ENCODE results near the gene CTSW.

The CTSW gene

DNA sequence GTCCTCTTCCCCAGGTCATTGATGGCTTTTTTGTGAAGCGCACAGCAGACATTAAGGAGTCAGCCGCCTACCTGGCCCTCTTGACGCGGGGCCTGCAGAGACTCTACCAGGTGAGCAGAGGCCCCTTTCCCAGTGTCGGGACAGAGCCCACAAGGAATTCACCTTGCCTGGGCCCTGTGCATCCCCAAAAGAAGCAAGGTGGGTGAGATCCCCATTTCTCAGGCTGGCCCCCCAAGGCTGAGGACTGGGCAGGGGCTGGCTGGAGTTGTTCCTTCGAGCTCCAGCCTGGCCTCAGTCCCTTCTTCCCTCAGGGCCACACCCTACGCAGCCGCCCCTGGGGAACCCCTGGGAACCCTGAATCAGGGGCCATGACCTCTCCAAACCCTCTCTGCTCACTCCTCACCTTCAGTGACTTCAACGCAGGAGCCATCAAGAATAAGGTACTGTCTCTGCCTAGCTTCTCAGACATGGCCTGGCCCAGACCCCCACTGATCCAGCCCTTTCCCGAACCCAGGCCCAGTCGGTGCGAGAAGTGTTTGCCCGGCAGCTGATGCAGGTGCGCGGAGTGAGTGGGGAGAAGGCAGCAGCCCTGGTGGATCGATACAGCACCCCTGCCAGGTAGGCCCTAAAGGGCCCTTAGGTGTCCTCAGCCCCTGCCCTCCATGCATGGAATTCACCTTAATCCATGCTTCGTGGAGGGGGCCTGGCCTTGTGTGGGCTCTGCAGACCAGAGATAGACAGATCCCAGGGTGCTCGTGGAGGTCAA lies 14.7 kb upstream of the CTSW start:
- TF ChIP-seq, protein P1, sequence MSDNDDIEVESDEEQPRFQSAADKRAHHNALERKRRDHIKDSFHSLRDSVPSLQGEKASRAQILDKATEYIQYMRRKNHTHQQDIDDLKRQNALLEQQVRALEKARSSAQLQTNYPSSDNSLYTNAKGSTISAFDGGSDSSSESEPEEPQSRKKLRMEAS (IDR thresholded peaks at IDR 0.05; ENCODE audit: low read depth, low read length), result no peak
- no peak for TF ChIP-seq MYC (IDR thresholded peaks at IDR 0.05; ENCODE audit: low read depth, low read length)
- no peak for TF ChIP-seq POLR2A (IDR thresholded peaks at IDR 0.05; ENCODE audit: extremely low read depth, insufficient read length)
- TF ChIP-seq, protein P2, sequence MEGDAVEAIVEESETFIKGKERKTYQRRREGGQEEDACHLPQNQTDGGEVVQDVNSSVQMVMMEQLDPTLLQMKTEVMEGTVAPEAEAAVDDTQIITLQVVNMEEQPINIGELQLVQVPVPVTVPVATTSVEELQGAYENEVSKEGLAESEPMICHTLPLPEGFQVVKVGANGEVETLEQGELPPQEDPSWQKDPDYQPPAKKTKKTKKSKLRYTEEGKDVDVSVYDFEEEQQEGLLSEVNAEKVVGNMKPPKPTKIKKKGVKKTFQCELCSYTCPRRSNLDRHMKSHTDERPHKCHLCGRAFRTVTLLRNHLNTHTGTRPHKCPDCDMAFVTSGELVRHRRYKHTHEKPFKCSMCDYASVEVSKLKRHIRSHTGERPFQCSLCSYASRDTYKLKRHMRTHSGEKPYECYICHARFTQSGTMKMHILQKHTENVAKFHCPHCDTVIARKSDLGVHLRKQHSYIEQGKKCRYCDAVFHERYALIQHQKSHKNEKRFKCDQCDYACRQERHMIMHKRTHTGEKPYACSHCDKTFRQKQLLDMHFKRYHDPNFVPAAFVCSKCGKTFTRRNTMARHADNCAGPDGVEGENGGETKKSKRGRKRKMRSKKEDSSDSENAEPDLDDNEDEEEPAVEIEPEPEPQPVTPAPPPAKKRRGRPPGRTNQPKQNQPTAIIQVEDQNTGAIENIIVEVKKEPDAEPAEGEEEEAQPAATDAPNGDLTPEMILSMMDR (IDR thresholded peaks at IDR 0.05; ENCODE audit: low read depth, low read length), result no peak
- DNase-seq (ENCODE audit: low read depth), result no peak
- H3K4me3 ChIP-seq (ENCODE audit: low read depth, low read length), result no peak overlapping the region

DNA sequence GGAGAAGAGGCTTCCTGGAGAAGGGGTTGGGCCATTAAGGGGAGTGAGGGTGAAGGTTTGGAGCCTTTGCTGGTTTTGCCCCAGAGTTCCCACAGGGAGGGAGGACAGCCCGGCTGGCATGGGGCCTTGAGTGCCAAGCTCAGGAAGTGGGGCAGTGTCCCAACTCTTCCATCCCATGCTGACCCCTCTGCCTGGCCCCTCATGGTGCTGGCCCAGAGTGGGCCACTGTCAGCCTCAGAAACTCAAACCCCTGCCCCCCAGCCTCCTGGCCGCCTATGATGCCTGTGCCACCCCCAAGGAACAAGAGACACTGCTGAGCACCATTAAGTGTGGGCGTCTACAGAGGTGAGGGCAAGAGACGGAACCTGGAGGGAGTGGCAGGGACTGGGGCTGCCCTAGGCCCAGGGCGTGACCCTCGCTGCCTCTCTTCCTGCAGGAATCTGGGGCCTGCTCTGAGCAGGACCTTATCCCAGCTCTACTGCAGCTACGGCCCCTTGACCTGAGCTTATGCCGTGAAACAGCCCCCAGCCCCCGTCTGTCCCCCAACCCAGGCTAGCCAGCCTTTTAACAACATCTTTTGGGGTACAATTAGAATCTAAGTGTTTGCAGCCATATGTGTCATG lies 14.0 kb upstream of the CTSW start:
- no peak overlapping the region for H3K4me3 ChIP-seq (ENCODE audit: low read depth, low read length)
- TF ChIP-seq, protein P2 (IDR thresholded peaks at IDR 0.05; ENCODE audit: low read depth, low read length), result no peak
- TF ChIP-seq, protein P1 (IDR thresholded peaks at IDR 0.05; ENCODE audit: low read depth, low read length), result no peak
- TF ChIP-seq POLR2A (IDR thresholded peaks at IDR 0.05; ENCODE audit: extremely low read depth, insufficient read length) (no peak), MYC (IDR thresholded peaks at IDR 0.05; ENCODE audit: low read depth, low read length) (no peak)
- DNase-seq (ENCODE audit: low read depth), result no peak

DNA sequence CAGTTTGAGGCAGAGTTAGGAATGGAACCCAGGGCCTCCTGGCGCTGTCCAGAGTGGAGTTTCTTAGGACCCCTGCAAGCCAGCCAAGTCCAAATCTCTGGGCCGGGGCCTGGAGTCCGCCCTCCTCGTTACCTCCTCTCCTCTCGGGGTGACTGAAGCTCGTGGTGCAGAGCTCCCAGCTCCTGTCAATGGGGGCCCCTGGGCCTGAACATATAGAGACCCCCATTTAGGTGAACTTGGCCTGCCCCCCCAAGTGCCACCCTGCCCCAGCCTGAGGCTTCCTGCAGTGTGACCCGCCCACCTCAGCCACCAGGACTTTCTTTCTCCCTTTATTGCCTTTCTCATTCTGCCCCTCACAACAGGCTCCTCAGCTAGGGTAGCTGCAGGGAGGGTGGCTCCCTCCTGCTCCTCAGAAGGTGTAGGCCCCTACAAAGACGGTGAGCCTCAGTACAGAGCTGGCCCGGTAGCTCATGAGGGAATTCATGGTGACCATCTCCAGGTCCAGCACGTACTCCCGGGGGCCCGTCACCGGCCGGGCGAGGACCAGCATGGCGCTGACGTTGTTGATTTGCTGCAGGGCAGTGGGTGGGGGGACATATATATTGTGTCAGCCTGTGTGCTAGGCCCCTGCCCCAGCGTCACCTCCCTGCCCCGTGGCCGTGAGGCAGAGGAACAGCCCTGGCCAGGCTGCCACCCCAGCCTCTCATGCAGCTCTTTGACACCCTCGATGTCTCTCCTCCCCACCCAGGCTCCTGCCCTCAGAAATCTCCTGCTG lies 12.9 kb upstream of the CTSW start:
- peak overlapping the region; percentile 42 for H3K4me3 ChIP-seq (ENCODE audit: low read depth, low read length)
- TF ChIP-seq, protein P2 (IDR thresholded peaks at IDR 0.05; ENCODE audit: low read depth, low read length), result no peak
- TF ChIP-seq POLR2A (IDR thresholded peaks at IDR 0.05; ENCODE audit: extremely low read depth, insufficient read length) (no peak), MYC (IDR thresholded peaks at IDR 0.05; ENCODE audit: low read depth, low read length) (no peak)
- TF ChIP-seq, protein P1 (IDR thresholded peaks at IDR 0.05; ENCODE audit: low read depth, low read length), result no peak
- no peak for DNase-seq (ENCODE audit: low read depth)

DNA sequence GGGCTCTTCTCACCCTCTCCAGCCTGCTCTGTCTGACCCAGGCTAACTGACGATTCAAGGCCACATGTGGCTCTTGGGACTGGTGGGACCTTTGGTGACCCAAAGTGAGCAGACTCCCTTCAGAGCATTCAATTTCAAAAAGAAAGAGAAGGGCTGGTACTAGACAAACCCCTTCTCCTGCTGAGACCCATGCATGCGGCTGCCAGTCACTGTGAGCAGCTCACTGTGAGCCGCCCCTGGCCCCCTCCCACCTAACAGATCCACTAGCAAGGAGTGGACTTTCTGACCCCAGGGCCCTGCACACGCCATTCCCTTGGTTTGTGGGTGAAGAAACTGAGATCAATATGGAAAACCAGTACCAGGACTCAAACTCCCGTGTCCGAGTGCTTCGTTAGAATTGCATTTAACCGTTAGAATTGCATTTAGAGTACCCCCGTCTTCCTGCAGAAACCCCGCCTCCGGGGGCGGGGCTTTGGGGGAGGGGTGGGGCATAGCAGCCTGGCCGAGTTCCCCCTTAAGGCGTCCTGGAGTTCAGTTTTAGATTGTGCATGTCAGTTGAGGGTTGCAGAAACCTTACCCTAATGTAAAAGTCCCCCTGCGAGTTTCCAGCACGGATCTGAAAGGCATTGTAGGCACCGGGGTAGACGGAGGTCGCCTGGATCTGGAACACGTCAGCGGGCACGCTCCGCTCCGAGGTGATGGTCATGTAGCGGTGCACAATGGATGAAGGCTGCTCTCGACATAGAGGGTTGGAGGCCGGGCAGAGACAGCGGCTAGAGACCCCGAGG lies 12.2 kb upstream of the CTSW start:
- H3K4me3 ChIP-seq (ENCODE audit: low read depth, low read length), result peak overlapping the region; percentile 42
- DNase-seq (ENCODE audit: low read depth), result peak; percentile 82
- TF ChIP-seq MYC (IDR thresholded peaks at IDR 0.05; ENCODE audit: low read depth, low read length), result 0 out of 2 replicates have a peak, but pooled peaks have one; percentile 36
- peak; percentile 73 for TF ChIP-seq POLR2A (IDR thresholded peaks at IDR 0.05; ENCODE audit: extremely low read depth, insufficient read length)
- TF ChIP-seq, protein P2 (IDR thresholded peaks at IDR 0.05; ENCODE audit: low read depth, low read length), result no peak
- TF ChIP-seq, protein P1 (IDR thresholded peaks at IDR 0.05; ENCODE audit: low read depth, low read length), result peak; percentile 18

DNA sequence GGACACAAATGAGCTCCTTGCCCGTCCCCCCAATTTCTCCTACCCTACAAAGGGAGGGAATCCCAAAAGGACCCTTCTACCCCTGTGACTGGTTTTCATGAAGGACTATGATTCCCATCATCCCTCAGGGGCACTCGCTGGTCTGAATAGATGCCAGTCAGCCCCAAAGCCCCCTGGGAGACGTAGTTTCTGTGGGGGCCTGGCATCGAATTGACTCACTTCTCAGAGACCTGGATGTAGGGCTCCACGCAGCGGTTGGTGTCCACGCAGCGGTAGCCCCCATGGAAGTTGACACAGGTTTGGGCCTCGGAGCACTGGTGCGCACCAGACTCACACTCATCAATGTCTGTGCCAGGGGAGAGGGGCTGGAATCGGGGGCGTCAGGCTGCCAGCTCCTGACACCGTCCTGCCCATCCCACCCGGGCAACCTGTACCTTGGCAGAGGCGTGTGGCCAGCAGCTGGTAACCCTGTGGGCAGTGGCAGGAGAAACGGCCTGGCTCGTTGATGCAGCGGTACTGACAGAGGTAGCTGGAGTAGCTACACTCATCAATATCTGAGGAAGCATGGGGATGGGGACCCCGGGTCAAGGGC lies 11.5 kb upstream of the CTSW start:
- peak; percentile 65 for DNase-seq (ENCODE audit: low read depth)
- no peak overlapping the region for H3K4me3 ChIP-seq (ENCODE audit: low read depth, low read length)
- TF ChIP-seq, protein P1 (IDR thresholded peaks at IDR 0.05; ENCODE audit: low read depth, low read length), result no peak
- TF ChIP-seq POLR2A (IDR thresholded peaks at IDR 0.05; ENCODE audit: extremely low read depth, insufficient read length), result no peak
